ENCODE measurements around the gene ARID4B.
"Not testable (repeated sequence)": the region's sequence is repeated elsewhere in the genome, so short reads cannot be mapped to it uniquely, and the experiment has no call there.

ARID4B gene, protein sequence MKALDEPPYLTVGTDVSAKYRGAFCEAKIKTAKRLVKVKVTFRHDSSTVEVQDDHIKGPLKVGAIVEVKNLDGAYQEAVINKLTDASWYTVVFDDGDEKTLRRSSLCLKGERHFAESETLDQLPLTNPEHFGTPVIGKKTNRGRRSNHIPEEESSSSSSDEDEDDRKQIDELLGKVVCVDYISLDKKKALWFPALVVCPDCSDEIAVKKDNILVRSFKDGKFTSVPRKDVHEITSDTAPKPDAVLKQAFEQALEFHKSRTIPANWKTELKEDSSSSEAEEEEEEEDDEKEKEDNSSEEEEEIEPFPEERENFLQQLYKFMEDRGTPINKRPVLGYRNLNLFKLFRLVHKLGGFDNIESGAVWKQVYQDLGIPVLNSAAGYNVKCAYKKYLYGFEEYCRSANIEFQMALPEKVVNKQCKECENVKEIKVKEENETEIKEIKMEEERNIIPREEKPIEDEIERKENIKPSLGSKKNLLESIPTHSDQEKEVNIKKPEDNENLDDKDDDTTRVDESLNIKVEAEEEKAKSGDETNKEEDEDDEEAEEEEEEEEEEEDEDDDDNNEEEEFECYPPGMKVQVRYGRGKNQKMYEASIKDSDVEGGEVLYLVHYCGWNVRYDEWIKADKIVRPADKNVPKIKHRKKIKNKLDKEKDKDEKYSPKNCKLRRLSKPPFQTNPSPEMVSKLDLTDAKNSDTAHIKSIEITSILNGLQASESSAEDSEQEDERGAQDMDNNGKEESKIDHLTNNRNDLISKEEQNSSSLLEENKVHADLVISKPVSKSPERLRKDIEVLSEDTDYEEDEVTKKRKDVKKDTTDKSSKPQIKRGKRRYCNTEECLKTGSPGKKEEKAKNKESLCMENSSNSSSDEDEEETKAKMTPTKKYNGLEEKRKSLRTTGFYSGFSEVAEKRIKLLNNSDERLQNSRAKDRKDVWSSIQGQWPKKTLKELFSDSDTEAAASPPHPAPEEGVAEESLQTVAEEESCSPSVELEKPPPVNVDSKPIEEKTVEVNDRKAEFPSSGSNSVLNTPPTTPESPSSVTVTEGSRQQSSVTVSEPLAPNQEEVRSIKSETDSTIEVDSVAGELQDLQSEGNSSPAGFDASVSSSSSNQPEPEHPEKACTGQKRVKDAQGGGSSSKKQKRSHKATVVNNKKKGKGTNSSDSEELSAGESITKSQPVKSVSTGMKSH (N-terminal part only)

DNA sequence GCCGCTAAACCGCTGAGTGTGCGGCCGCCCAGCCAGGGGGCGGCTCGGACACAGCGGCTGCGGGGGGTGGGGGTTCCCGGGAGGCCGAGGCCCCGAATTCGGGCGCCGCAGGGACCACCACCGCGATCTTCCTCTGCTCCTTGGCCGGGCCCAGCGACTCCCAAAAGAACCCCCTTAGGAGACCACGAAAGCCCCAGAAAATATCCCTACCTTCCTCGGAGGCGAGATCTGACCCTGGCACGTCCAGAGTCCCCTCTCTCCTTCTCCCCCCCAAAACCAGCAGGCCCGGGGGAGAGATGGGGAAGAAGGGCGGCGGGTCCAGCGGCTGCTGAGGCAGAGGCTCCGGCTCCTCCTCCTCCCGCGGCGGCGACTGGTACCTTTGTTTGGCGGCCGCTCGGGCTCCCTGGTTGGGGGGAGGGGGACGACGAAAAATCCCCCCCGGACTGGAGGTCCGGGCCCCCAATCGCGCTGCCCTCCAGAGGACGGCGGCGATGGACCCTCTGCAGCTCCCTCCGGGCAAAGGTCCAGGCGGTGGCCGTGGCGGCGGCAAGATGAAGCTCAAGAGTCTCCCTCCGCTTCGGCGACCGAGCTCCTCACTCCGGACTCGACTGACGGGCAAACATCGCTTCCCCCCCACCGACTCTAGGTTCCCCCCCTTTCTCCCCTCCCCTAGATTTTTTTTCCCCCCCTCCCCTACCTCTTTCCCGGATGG lies at the start of gene ARID4B:
ARID4B (minus strand) TSS at position 621 of the 712 bp plus-strand sequence. CDS start 1,260 bp downstream, outside the sequence.
- peak; percentile 94 for DNase-seq

GRCh38 chr1:235375919-235376605 lies 48.1 kb upstream of the ARID4B start:
- no peak for DNase-seq

DNA sequence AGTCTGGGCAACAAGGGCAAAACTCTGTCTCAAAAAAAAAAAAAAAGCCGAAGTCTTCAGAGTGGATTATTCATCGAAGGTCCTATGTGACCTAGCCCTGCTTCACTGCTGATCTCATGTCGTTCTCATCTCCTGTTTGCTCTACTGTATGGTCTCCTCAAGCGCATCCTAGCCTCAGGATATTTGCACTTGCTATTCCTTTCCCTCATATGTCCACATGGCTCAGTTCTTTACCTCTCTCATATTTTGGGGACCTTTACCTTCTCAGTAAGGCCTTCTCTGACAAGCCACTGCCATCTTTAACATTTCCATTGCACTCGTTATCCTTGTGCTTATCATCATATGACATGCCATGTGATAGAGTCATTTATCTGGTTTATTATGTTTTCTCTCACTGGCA lies 41.8 kb upstream of the ARID4B start:
- no peak for DNase-seq

DNA sequence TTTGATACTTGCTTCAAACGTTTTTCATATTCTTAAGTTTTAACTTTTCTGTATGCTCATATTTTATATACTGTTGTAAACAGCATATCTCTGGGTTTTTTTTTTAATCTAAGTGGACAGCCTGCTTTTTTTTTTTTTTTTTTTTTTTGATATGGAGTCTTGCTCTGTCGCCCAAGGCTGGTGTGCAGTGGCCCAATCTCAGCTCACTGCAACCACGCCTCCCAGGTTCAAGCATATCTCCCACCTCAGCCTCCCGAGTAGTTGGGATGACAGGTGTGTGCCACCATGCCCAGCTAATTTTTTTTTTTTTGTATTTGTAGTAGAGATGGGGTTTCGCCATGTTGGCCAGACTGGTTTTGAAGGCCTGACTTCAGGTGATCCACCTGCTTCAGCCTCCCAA lies 40.4 kb upstream of the ARID4B start:
- DNase-seq: no peak

DNA sequence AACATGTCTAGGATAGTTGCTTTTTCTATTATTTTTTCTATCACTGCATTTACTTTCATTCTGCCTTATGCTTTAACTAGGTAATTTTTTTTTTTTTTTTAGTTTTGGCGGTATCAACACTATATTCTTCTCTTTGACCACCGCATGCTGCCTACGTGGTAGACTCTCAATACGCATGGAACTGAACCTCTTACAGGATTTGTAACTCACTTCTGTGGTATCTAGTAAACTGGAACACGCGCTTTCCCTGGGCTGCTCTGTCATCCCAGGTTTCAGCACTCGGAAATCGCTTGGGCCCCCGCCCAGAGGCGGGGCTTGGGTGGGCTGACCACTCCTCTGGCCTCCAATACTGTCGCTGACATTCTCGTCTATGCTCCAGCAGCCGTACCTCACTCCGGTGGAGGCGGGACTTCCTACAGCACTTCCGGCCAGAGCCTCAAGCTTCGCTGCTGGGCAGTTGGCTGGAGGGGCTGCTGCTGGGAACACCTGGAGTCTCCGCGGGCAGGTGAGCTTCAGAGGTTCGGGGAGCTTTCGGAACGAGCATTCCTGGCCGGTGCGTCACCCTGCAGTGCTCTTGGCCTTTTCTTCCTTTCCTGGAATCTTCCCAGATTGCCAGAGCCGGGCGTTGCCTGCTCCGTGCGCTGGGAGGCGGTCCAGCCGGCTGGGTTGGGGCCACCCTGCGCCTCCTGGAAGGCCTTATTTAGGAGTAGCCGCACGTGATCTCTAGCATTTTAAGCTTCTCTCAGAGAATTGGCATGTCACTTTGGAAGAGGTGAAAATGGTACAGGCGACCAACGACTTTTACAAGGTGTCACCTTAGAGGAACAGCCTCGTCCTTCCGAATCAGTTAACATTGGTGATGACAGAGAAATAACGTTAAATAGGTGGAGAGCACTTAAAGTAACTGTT lies 39.3 kb upstream of the ARID4B start, which contains the start of gene TBCE:
TBCE (plus strand) TSS at position 428 of the 909 bp plus-strand sequence. CDS start 12,623 bp downstream, outside the sequence.
- peak; percentile 95 for DNase-seq

DNA sequence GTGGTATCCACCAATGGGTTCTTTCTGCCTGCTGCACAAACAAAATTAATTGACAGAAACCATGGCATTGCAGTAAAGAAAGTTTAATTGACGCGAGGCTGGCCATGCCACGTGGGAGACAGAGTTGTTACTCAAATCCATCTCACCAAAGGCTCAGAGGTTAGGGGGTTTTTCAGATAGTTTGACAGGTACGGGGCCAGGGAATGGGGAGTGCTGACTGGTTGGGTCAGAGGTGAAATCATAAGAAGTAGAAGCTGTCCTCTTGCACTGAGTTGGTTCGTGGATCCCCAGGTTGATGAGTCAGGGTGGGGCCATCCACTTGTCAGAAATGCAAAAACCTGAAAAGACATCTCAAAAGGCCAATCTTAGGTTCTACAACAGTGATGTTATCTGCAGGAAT lies 38.3 kb upstream of the ARID4B start:
- no peak for DNase-seq

- DNase-seq: not testable (repeated sequence)
Measured at GRCh38 chr1:235364189-235364588, 36.2 kb upstream of the ARID4B start.

GRCh38 chr1:235358899-235359298 lies 30.9 kb upstream of the ARID4B start:
- DNase-seq: no peak

- no peak for DNase-seq
Measured at GRCh38 chr1:235357485-235358373, 29.8 kb upstream of the ARID4B start.

- DNase-seq: no peak
Measured at GRCh38 chr1:235351898-235352297, 23.9 kb upstream of the ARID4B start.

- no peak for DNase-seq
Measured at GRCh38 chr1:235351441-235351840, 23.5 kb upstream of the ARID4B start.

- no peak for DNase-seq
Measured at GRCh38 chr1:235343726-235344125, 15.7 kb upstream of the ARID4B start.

- no peak for DNase-seq
Measured at GRCh38 chr1:235342471-235342870, 14.5 kb upstream of the ARID4B start.

DNA sequence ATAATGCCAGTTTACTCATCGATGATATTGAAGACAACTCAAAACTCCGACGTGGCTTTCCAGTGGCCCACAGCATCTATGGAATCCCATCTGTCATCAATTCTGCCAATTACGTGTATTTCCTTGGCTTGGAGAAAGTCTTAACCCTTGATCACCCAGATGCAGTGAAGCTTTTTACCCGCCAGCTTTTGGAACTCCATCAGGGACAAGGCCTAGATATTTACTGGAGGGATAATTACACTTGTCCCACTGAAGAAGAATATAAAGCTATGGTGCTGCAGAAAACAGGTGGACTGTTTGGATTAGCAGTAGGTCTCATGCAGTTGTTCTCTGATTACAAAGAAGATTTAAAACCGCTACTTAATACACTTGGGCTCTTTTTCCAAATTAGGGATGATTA lies 14.1 kb upstream of the ARID4B start:
- DNase-seq: no peak

DNA sequence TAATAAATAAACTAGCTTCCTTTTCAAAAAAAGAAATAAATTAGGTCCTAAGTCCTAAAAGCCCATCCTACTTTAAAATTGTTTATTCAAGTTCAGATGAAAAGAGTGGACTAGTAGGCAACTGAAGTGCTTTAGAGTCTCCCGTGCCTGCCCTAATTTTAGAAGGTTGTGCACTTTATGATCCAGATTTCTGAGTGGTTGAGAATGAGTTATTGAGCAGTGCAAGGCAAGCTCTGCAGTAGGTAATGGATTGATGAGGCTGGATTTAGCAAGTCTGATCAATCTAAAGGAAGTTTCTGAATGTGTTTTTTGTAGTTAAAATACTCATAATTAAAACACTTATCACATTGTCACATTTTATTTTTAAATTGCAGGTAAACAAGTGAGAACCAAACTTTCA lies 13.4 kb upstream of the ARID4B start:
- no peak for DNase-seq

- DNase-seq: no peak
Measured at GRCh38 chr1:235339746-235340145, 11.8 kb upstream of the ARID4B start.

DNA sequence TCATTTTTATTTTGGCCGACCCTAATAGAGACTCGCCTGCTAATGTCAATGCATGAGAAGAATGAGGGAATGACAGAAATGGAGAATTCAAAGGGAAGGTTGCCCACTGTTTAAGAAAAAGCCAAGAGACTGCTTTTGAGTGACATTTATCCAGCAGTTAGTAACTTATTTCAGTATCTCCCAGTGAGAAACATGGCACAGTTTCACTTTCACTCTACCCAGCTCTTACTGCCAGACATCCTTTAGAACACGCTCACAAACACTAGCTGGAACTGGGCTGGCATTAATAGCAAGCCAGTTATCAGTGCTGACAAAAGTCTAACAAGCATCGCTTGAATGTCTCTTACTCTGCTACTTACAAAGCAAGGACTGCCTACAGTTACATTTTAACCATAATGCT lies 8.9 kb upstream of the ARID4B start:
- DNase-seq: no peak

DNA sequence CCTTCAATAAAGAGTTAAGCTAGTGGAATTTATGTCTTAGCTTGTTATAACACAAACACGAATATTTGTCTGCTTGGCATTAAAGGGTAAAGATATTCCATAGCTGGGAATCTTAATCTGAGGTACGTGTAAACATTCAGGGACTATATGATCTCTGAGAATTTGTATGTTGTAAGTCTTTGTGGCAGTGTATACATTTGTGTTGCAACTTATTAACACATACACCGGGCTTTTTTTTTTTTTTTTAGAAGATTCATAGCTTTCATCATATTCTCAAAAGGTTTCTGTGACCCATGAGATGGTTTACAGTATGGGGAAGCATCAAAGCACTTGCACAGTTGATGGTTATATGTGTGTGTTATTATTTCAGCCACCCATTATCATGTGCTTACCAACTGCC lies 3.4 kb upstream of the ARID4B start:
- DNase-seq: no peak

- no peak for DNase-seq
Measured at GRCh38 chr1:235330918-235331285, 2.9 kb upstream of the ARID4B start.
